WTC11 (cell line): Measurements from ENCODE around the gene B3GNT4.

Experiments
- CREB1 ChIP-seq: sonication (generic); formaldehyde crosslinking; IDR thresholded peaks from 2 replicates; pipeline ENCODE4 v1.8.0; 2023; ENCODE audit warnings: mild to moderate bottlenecking, missing genetic modification reagents
- CTCF ChIP-seq: fragments of 200-600 bp; IDR thresholded peaks from 2 replicates; pipeline ENCODE4 v1.8.0; 2022; ENCODE audit warnings: antibody characterized with exemption
- FOXK1 ChIP-seq: sonication (generic); formaldehyde crosslinking; IDR thresholded peaks from 2 replicates; pipeline ENCODE4 v1.8.0; 2022; ENCODE audit warnings: mild to moderate bottlenecking, moderate library complexity, missing genetic modification reagents
- MXD4 ChIP-seq: fragments of 250-450 bp; sonication (Bioruptor Pico); IDR thresholded peaks from 2 replicates; pipeline ENCODE4 v1.8.0; 2021; ENCODE audit warnings: mild to moderate bottlenecking, moderate library complexity, borderline replicate concordance
- NR3C1 ChIP-seq: sonication (generic); formaldehyde crosslinking; conservative IDR thresholded peaks from 2 replicates; pipeline ENCODE4 v1.8.1; 2023; ENCODE audit warnings: low read depth, mild to moderate bottlenecking, missing genetic modification reagents
- PREB ChIP-seq: sonication (generic); formaldehyde crosslinking; IDR thresholded peaks from 2 replicates; pipeline ENCODE4 v1.8.1; 2022; ENCODE audit warnings: mild to moderate bottlenecking, missing genetic modification reagents, moderate library complexity, borderline replicate concordance
- TEAD4 ChIP-seq: sonication (generic); formaldehyde crosslinking; IDR thresholded peaks from 2 replicates; pipeline ENCODE4 v1.8.0; 2022; ENCODE audit warnings: mild to moderate bottlenecking, missing genetic modification reagents
- ZNF232 ChIP-seq: sonication (generic); formaldehyde crosslinking; IDR thresholded peaks from 2 replicates; pipeline ENCODE4 v1.8.0; 2022; ENCODE audit warnings: mild to moderate bottlenecking, missing genetic modification reagents
- ZNF512 ChIP-seq: sonication (generic); formaldehyde crosslinking; IDR thresholded peaks from 2 replicates; pipeline ENCODE4 v1.8.1; 2022; ENCODE audit warnings: missing genetic modification reagents, borderline replicate concordance
- ZNF671 ChIP-seq: fragments of 250-450 bp; sonication (Bioruptor Pico); IDR thresholded peaks from 2 replicates; pipeline ENCODE4 v1.8.0; 2021; ENCODE audit warnings: mild to moderate bottlenecking

GRCh38 chr12:122206111-122206881 is 2.8 kb downstream of the B3GNT4 start:
- TF ChIP-seq FOXK1 (CRISPR knock-in tag): no peak
- TF ChIP-seq CREB1 (CRISPR knock-in tag): 0 out of 2 replicates have a peak, but pooled peaks have one; percentile 13
- no peak for TF ChIP-seq CTCF
- no peak for TF ChIP-seq TEAD4 (CRISPR knock-in tag)
- TF ChIP-seq ZNF671 (CRISPR knock-in tag): no peak
- no peak for TF ChIP-seq PREB (CRISPR knock-in tag)
- no peak for TF ChIP-seq NR3C1 (CRISPR knock-in tag)
- TF ChIP-seq MXD4 (CRISPR knock-in tag): no peak
- no peak for TF ChIP-seq ZNF232 (CRISPR knock-in tag)
- TF ChIP-seq ZNF512: no peak
